Thyroid gland (tissue), 4 donors: ENCODE measurements around the gene CHMP6. TPM values are rescaled to one million over a fixed set of nuclear protein-coding genes. Genes with fewer than 3 reads are reported as not detected.

ENCODE experiments used
- DNase-seq, 2 donors: peaks; one replicate each; pipeline ENCODE4 v3.0.0-alpha.2; 2019
- H3K27ac ChIP-seq, 3 donors: fragments of 200-600 bp; sonication (generic); 1 replicate in 2 of 3; 2 replicates in 1 of 3; pipeline ENCODE4 v1.5.1; 2016 to 2019; ENCODE audit warnings: mild to moderate bottlenecking in 1 of 3, moderate library complexity in 1 of 3
- H3K27me3 ChIP-seq: fragments of 200-600 bp; sonication (generic); one replicate; pipeline ENCODE4 v1.5.1; 2019
- H3K36me3 ChIP-seq, 2 donors: fragments of 200-600 bp; sonication (generic); one replicate each; pipeline ENCODE4 v1.5.1; 2016 to 2019
- H3K4me1 ChIP-seq, 2 donors: fragments of 200-600 bp; sonication (generic); one replicate each; pipeline ENCODE4 v1.5.1; 2017 to 2019
- H3K4me3 ChIP-seq, 3 donors: fragments of 200-600 bp; sonication (generic); replicated peaks in 1 of 3; 1 replicate in 2 of 3; 2 replicates in 1 of 3; pipeline ENCODE4 v1.5.1; 2016; ENCODE audit warnings: mild to moderate bottlenecking in 1 of 3
- H3K9me3 ChIP-seq: fragments of 200-600 bp; sonication (generic); one replicate; pipeline ENCODE4 v1.5.1; 2017
- CTCF ChIP-seq, 6 experiments: fragments of 200-600 bp in 3 of 6; fragments of 450-650 bp in 3 of 6; sonication (generic) in 3 of 6; IDR thresholded peaks; one replicate each; pipeline ENCODE4 v1.5.1; 2016 to 2019; ENCODE audit warnings: antibody characterized with exemption in 6 of 6, mild to moderate bottlenecking in 2 of 6, inconsistent platforms in 1 of 6, moderate library complexity in 1 of 6
- POLR2A ChIP-seq, 2 donors: fragments of 450-650 bp; IDR thresholded peaks; one replicate each; pipeline ENCODE4 v1.6.1; 2017; ENCODE audit warnings: antibody characterized with exemption in 2 of 2, mild to moderate bottlenecking in 2 of 2, moderate library complexity in 1 of 2
- WGBS, 2 donors: methylation state at CpG; one replicate each; pipeline ENCODE4 v1.1.5; 2017; 5-methylcytosine and 5-hydroxymethylcytosine counted together
- intact Hi-C: fragments of 100-400 bp; cut with DNase I; formaldehyde crosslinking; loops from one replicate; pipeline ENCODE4 v1.15.1; 2023
- total RNA-seq, 4 donors: library from RNA; depleted of rRNA; stranded (reverse); fragments of >200 nt; gene quantifications; one replicate each; pipeline ENCODE4 v1.2.3, GENCODE V29; 2016

The CHMP6 gene
- 10 to 100 TPM; 19.5 to 37.8 (median 27.8) TPM for total RNA-seq

- H3K36me3 ChIP-seq, result peaks cover 17 to 19% of the 10 kb centered on the region in 2 donors
- H3K9me3 ChIP-seq, result no peaks in the 10 kb centered on the region
- intact Hi-C loops, result no loop called here
- DNase-seq, result peak; percentile 70 to 71
- peak in 1 of 2 donors; percentile 43 for TF ChIP-seq POLR2A (IDR thresholded peaks at IDR 0.05)
- peak in 3 of 6 experiments; percentile 36 to 61 (median 40) for TF ChIP-seq CTCF (IDR thresholded peaks at IDR 0.05)
- H3K4me1 ChIP-seq, result peaks cover 0 to 18% of the 10 kb centered on the region in 2 donors
- peak within 1 kb of the TSS in 1 of 3 donors; percentile 66 for H3K27ac ChIP-seq
- WGBS, 2 donors, result 0 to 3% methylated on average over 12 to 21 of the region's 66 CpGs
- no peaks in the 10 kb centered on the region for H3K27me3 ChIP-seq
- peak within 1 kb of the TSS; percentile 75 to 84 (median 81) for H3K4me3 ChIP-seq
Measured at GRCh38 chr17:80991645-80992076, at the start of gene CHMP6. CHMP6 (plus strand) TSS chr17:80991841; CDS start chr17:80991919, 78 bp downstream.

- WGBS, 2 donors, result 58 to 61% methylated on average over 38 of the region's 38 CpGs
- no peak for TF ChIP-seq POLR2A (IDR thresholded peaks at IDR 0.05)
- TF ChIP-seq CTCF (IDR thresholded peaks at IDR 0.05), result peak in 2 of 6 experiments; percentile 10 to 33
- peaks cover 0 to 16% of the 10 kb centered on the region in 2 donors for H3K4me1 ChIP-seq
- peak; percentile 94 to 97 for DNase-seq
- H3K27me3 ChIP-seq, result no peaks in the 10 kb centered on the region
- intact Hi-C loops, result no loop called here
- no peak overlapping the region for H3K4me3 ChIP-seq
- no peak overlapping the region for H3K27ac ChIP-seq
- peaks cover 0 to 7% of the 10 kb centered on the region in 2 donors for H3K36me3 ChIP-seq
- no peaks in the 10 kb centered on the region for H3K9me3 ChIP-seq
Measured at GRCh38 chr17:80942423-80943345, 49.0 kb upstream of the CHMP6 start.

- DNase-seq, result no peak
- peaks cover 0 to 16% of the 10 kb centered on the region in 2 donors for H3K4me1 ChIP-seq
- 94% methylated on average over 16 to 17 of the region's 17 CpGs for WGBS, 2 donors
Measured at GRCh38 chr17:80943346-80944145, 48.1 kb upstream of the CHMP6 start.

GRCh38 chr17:80944326-80944725 is 47.3 kb upstream of the CHMP6 start:
- WGBS, 2 donors, result 92 to 96% methylated on average over 9 of the region's 9 CpGs
- Histone ChIP-seq H3K4me1 (peaks cover 0 to 16% of the 10 kb centered on the region in 2 donors), H3K4me3 (no peak overlapping the region), H3K27ac (no peak overlapping the region), H3K36me3 (peaks cover 0 to 7% of the 10 kb centered on the region in 2 donors), H3K9me3 (no peaks in the 10 kb centered on the region), H3K27me3 (no peaks in the 10 kb centered on the region)
- intact Hi-C loops, result no loop called here
- DNase-seq, result no peak
- TF ChIP-seq CTCF (IDR thresholded peaks at IDR 0.05) (no peak), POLR2A (IDR thresholded peaks at IDR 0.05) (no peak)

More at GRCh38 chr17:80943346-80944145, 48.1 kb upstream of the CHMP6 start:
- H3K4me3 ChIP-seq, result no peak overlapping the region
- no peak overlapping the region for H3K27ac ChIP-seq
- TF ChIP-seq POLR2A (IDR thresholded peaks at IDR 0.05) (no peak), CTCF (IDR thresholded peaks at IDR 0.05) (no peak)
- intact Hi-C loops, result no loop called here
- H3K9me3 ChIP-seq, result no peaks in the 10 kb centered on the region
- H3K36me3 ChIP-seq, result peaks cover 0 to 7% of the 10 kb centered on the region in 2 donors
- no peaks in the 10 kb centered on the region for H3K27me3 ChIP-seq
